Glomerular visceral epithelial cell (primary cell): ENCODE data around the gene MSL1.

ENCODE experiments used
- DNase-seq: peaks from one replicate; pipeline ENCODE4 v3.0.0-alpha.2; 2016; ENCODE audit errors: extremely low spot score

Gene MSL1

GRCh38 chr17:40174514-40174913, 52.7 kb downstream of the MSL1 start:
- no peak for DNase-seq

DNA sequence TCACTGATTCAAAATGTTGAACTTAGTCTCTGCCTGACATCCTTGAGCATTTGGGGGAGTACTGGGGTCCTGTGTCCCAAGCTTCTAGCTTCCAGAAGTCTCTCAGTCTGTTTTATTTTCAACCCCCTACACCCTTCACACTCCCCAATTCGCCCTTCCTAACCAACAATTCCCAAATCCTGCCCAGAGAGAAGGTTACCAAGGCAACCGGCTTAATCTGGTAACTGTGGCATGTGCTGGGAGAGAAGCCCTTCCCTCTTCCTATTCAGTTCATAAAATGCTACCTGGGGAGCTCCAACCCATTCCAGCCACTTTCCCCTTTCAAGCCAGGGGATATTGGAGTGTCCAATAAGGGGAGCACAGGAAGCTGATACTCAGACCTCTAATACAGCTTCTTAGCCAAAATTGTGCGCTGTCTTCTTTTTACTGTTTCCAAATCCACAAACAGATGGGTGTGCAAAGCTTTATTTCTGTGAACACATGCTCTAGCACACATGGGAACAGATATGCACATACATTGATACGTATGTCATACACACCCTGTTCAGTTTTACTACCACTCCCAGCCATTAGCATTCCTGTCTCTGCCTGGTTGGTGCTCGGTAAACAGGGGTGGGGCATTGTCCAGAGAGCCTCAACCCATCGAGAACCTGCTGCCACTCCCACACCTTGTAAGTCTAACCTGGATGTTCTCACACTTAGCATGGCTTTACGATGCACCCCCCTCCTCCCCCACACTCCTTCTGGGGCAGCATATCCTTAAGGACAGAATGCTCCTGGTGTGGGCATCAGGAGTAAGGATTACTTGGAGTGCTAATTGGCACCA, 54.4 kb downstream of the MSL1 start:
- DNase-seq: no peak

DNA sequence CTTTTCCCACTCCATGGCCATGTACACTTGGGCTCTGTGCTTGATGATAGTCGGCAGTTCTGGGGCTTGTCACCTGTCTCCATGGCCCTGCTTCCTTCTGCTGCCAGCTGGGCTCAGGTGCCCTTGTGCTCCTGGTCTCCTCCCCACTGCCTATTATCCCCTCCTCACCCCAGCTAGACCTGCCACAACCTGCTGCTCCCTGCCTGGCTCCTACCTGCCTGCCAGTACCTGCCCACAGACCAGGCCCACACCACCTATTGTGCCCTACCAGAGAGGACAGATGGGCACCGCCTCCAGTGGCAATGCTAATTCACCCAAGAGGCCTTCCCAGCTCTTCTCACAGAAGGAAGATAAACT, 55.0 kb downstream of the MSL1 start:
- no peak for DNase-seq

GRCh38 chr17:40177275-40177874, 55.6 kb downstream of the MSL1 start, which contains the start of gene RAPGEFL1:
TSS of gene RAPGEFL1 (plus strand) at chr17:40177470. CDS start at chr17:40177862, 392 bp downstream.
- DNase-seq: no peak

DNA sequence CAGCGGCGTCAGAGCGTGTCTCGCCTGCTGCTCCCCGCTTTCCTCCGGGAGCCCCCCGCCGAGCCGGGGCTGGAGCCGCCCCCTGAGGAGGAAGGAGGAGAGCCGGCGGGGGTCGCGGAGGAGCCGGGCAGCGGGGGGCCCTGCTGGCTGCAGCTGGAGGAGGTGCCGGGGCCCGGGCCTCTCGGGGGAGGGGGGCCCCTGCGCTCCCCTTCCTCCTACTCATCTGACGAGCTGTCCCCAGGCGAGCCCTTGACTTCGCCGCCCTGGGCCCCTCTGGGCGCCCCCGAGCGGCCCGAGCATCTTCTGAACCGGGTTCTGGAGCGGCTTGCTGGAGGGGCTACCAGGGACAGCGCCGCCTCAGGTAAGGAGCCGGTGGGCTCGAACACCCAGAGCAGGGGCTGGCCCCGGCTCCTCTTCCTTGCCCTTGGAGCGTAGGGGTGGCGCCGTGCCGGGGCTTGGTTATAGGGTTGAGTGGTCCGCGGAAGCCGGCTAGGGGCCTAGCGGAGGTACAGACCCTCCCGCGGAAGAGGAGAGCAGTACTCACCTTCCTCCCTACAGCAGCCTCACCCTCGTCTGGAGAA, 56.3 kb downstream of the MSL1 start:
- DNase-seq: no peak

- DNase-seq: no peak
Observed at GRCh38 chr17:40178660-40179059, 56.9 kb downstream of the MSL1 start.

- DNase-seq: no peak
Observed at GRCh38 chr17:40179923-40180659, 58.3 kb downstream of the MSL1 start.

GRCh38 chr17:40180694-40181093, 58.9 kb downstream of the MSL1 start:
- DNase-seq: no peak

DNA sequence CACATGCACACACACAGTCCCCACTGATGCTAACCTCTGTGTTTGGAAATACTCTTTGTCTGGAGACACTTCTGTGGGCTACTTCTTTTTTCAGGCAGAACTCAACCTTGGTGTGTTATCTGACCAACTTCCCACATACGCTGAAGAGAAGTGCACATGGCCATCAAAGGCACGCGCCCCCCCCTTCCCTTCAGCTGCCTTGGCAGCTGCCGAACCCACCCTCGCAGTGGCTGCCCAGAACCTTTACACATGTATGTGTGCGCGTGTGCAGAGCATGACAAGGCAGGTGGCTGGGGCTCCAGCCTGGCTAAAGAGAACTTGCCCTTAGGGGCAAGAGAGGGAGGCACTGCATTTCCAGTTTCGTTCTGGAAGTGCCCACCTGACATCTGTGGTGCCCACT, 59.4 kb downstream of the MSL1 start:
- DNase-seq: no peak

- DNase-seq: no peak
Observed at GRCh38 chr17:40182606-40183005, 60.8 kb downstream of the MSL1 start.
